GM10248 (cell line): ENCODE results near the gene MARS2.

Source experiments
- CTCF ChIA-PET: fragments of 300-600 bp; sonication (Branson Sonifier 250); formaldehyde crosslinking; extraction: SDS; loops from one replicate; lab custom pipeline; 2021; ENCODE audit warnings: antibody characterized with exemption; lab: Yijun Ruan, JAX
- POLR2A ChIA-PET: fragments of 350-650 bp; sonication (Branson Sonifier 250); formaldehyde crosslinking; extraction: SDS; loops from one replicate; lab custom pipeline; 2020; ENCODE audit warnings: antibody characterized with exemption; lab: Yijun Ruan, JAX
- DNase-seq: peaks from one replicate; pipeline ENCODE4 v3.0.0; 2012; ENCODE audit errors: extremely low spot score
- TF ChIP-seq, protein P1 (sequence below): IDR thresholded peaks from 2 replicates; pipeline ENCODE4 v1.5.1; 2012; ENCODE audit warnings: mild to moderate bottlenecking, low read depth; ENCODE audit errors: extremely low read depth, missing control alignments, control extremely low read depth

Gene MARS2

DNA sequence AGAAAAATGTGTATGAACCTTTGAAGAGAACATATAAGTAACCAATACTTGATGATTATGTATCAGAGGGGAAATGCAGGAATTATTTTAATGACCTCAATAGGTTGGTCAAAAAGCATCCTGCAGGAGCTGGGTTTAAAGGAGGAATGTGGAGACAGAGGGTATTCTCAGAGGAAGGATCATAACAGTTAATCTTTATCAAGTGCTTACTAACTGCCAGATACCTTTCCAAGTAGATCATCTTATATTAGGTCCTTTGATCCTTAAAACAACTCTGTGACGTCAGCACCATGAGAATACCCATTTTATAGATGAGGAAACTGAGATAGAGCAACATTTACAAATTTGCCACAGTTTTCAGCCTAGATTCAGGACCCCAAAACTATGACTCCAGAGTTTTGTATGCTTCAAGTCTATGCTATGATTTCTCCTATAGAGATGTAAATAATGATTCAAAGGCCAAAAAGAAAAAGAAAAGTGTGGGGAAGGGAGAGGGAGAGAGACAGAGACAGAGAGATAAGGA, 32.7 kb upstream of the MARS2 start:
- CTCF ChIA-PET: interaction anchor here (1.3 kb wide), 1 partner anchor 8 kb away, joined by 3 read pairs; no protein-coding TSS in a partner anchor
- DNase-seq: no peak
- POLR2A ChIA-PET: no interaction called here
- TF ChIP-seq, protein P1, sequence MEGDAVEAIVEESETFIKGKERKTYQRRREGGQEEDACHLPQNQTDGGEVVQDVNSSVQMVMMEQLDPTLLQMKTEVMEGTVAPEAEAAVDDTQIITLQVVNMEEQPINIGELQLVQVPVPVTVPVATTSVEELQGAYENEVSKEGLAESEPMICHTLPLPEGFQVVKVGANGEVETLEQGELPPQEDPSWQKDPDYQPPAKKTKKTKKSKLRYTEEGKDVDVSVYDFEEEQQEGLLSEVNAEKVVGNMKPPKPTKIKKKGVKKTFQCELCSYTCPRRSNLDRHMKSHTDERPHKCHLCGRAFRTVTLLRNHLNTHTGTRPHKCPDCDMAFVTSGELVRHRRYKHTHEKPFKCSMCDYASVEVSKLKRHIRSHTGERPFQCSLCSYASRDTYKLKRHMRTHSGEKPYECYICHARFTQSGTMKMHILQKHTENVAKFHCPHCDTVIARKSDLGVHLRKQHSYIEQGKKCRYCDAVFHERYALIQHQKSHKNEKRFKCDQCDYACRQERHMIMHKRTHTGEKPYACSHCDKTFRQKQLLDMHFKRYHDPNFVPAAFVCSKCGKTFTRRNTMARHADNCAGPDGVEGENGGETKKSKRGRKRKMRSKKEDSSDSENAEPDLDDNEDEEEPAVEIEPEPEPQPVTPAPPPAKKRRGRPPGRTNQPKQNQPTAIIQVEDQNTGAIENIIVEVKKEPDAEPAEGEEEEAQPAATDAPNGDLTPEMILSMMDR: no peak

DNA sequence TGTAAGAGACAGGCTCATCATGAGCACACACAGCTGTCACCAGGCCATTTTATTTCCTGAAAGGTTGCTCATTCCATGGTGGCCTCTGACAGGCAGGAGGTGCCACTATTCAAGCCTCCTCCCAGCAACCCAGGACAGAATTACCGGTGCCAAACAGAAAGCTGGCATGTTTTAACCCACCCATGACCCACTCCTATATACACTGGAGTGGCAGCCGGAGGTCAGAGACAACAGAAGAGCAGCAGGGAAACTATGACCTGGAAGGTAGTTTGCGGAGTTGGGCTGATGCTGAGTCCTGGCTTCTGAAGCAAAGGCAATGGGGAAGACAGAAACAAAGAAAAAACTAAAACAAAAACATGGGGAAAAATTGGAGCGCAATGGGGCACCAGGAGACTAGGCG, 32.1 kb upstream of the MARS2 start:
- TF ChIP-seq, protein P1: no peak
- DNase-seq: no peak
- ChIA-PET POLR2A (no interaction called here), CTCF (no interaction called here)

DNA sequence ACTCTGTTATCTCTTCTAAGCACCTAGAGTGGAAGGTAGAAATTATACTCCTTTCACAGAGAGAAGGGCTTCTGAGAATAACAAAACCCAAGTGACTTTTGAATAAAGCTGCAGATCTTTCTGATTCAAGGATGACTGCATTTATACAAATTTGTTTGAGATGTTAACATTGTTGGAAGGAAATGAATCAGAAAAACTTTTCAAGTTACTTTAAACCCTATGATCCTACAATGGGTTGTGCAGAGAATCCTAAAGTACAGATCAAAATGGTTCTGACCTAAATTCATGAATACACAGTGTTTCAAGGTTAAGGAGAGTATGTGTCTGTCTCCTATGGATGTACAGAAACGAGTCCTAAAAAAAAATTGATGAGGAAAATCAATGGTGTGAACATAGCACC, 31.6 kb upstream of the MARS2 start:
- TF ChIP-seq, protein P1: no peak
- no peak for DNase-seq
- CTCF ChIA-PET: no interaction called here
- POLR2A ChIA-PET: no interaction called here

DNA sequence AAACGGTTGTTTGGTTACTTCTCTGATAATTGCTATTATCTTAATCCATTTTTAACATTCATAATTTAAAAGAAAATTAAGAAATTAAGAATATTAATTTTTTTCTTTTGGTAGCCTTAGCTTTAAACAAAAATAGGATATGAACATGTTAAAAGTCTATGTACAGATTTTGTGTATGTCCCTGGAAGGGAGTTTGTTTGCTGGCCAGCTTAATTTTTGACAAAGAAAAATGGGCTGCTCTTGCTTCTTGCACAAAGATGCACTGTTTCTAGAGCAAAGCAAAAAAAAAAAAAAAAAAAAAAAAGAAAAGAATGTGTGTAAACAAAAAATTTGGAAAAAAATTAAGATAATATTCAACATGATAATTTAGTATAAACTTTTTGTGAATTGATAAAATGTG, 31.1 kb upstream of the MARS2 start:
- TF ChIP-seq, protein P1: no peak
- no peak for DNase-seq
- POLR2A ChIA-PET: no interaction called here
- CTCF ChIA-PET: no interaction called here

DNA sequence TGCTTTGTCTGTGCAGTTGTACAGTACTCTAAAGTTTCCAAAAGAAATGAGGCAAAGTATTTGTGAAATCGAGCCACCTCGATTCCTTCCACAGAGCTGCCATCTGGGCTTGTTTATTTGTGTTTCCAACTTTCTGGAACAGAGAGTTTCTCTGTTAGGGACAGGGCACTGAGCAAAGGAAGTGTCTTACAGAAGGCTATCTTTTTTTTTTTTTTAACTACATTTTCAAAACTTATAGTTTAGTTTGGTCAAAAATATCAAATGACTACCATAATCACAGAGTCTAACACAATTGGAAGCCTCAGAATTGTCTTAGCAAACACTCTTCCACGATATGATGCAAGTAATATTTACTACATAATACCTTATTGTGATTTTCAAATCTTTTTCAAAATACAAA, 30.6 kb upstream of the MARS2 start:
- DNase-seq: no peak
- ChIA-PET POLR2A (no interaction called here), CTCF (no interaction called here)
- TF ChIP-seq, protein P1: no peak

DNA sequence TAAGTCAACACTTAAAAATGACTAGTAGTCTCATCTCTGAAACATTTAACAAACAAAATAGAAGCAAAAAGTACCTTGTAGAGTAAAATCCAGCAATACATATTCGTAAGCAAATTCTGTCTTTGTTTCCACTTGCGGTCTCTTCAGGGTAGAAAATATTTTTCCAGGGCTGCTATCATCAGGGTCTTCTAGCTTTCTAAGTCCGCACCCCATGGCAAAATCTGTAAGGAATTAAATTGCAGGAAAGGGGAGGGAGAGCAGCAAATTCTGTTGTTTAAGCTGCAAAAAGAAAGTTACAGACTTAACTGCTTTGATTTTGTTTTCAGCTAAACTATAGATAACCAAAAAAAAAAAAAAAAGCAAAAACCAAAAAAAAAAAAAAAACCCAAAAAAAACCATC, 29.9 kb upstream of the MARS2 start, which contains the start of gene RFTN2:
TSS of gene RFTN2 (minus strand) at position 342 of the 400 bp plus-strand sequence. CDS start at position 213, 129 bp downstream.
- DNase-seq: no peak
- TF ChIP-seq, protein P1: no peak
- ChIA-PET CTCF (no interaction called here), POLR2A (no interaction called here)
